HepG2 (cell line): ENCODE data around the gene MID1. TPM values are rescaled to one million over a fixed set of nuclear protein-coding genes. Genes with fewer than 3 reads are reported as not detected.

Source experiments
- ATAC-seq: fragments of 200-7000 bp; cut with Tn5 transposase; 3 replicates; pipeline ENCODE4 v1.9.1; 2020; ENCODE audit warnings: mild to moderate bottlenecking, moderate library complexity
- BruUV-seq: library from RNA; stranded (reverse); fragments of 400-500 nt; replicated peaks from 2 replicates; lab custom pipeline; 2021; lab: Mats Ljungman, UMichigan
- CTCF ChIA-PET: fragments of 300-600 bp; formaldehyde crosslinking; extraction: SDS; loops from one replicate; lab custom pipeline; 2021; ENCODE audit warnings: low total read pairs, inconsistent platforms, low intra/inter-chr PET ratio; lab: Yijun Ruan, JAX
- POLR2A ChIA-PET: fragments of 350-600 bp; sonication (Branson Sonifier 250); formaldehyde crosslinking; loops from one replicate; lab custom pipeline; 2020; ENCODE audit warnings: antibody characterized with exemption, inconsistent platforms; lab: Yijun Ruan, JAX
- DNase-seq: peaks from one replicate; pipeline ENCODE4 v3.0.0-alpha.2; 2015; ENCODE audit warnings: low spot score
- FAIRE-seq: peaks from 3 replicates; lab custom pipeline; 2011; peaks lifted over from hg19 to GRCh38; lab: Jason Lieb, UNC
- H2AFZ ChIP-seq: one replicate; pipeline ENCODE4 v1.6.1; 2011; ENCODE audit warnings: low read length, inconsistent platforms
- H3K27ac ChIP-seq: fragments of 300-600 bp; 3 replicates; pipeline ENCODE4 v1.8.0; 2011; ENCODE audit warnings: mixed run types, mild to moderate bottlenecking, mixed read lengths, low read length, inconsistent platforms; ENCODE audit not compliant: insufficient read depth; ENCODE audit errors: extremely low read length
- H3K27me3 ChIP-seq, 2 experiments: fragments of 200-600 bp in 1 of 2; 2 replicates in 1 of 2; 3 replicates in 1 of 2; pipeline versions ENCODE4 v1.6.0 to v1.8.0; 2011; ENCODE audit warnings: low read length in 2 of 2, mild to moderate bottlenecking in 2 of 2, moderate library complexity in 2 of 2, inconsistent platforms in 1 of 2; ENCODE audit not compliant: insufficient read depth in 2 of 2, control insufficient read depth in 1 of 2
- H3K36me3 ChIP-seq, 2 experiments: fragments of 200-600 bp in 1 of 2; replicated peaks in 1 of 2; 2 replicates in 1 of 2; 3 replicates in 1 of 2; pipeline versions ENCODE4 v1.5.1 to v1.8.0; 2011; ENCODE audit warnings: low read length in 2 of 2, inconsistent platforms in 1 of 2; ENCODE audit not compliant: insufficient read depth in 2 of 2, control insufficient read depth in 1 of 2
- H3K4me1 ChIP-seq: 2 replicates; pipeline ENCODE4 v1.5.1; 2012; ENCODE audit warnings: low read length, inconsistent platforms; ENCODE audit not compliant: insufficient read depth
- H3K4me2 ChIP-seq: 2 replicates; pipeline ENCODE4 v1.6.0; 2011; ENCODE audit warnings: low read depth, low read length, inconsistent platforms
- H3K4me3 ChIP-seq, 3 experiments: fragments of 200-600 bp in 1 of 3; sonication (generic), shearing (Covaris generic) in 1 of 3; replicated peaks in 1 of 3; 2 replicates each; pipeline ENCODE4 v1.5.1; 2011 to 2016; ENCODE audit warnings: low read length in 3 of 3, inconsistent platforms in 2 of 3, low read depth in 2 of 3, mild to moderate bottlenecking in 2 of 3, control low read depth in 1 of 3, mixed read lengths in 1 of 3; ENCODE audit not compliant: insufficient read depth in 1 of 3
- H3K79me2 ChIP-seq: one replicate; pipeline ENCODE4 v1.6.1; 2011; ENCODE audit warnings: low read length, inconsistent platforms; ENCODE audit not compliant: insufficient read depth
- H3K9ac ChIP-seq: 2 replicates; pipeline ENCODE4 v1.6.0; 2011; ENCODE audit warnings: mild to moderate bottlenecking, low read depth, low read length, inconsistent platforms; ENCODE audit not compliant: insufficient read depth
- H3K9me3 ChIP-seq: 2 replicates; pipeline ENCODE4 v1.5.1; 2012; ENCODE audit warnings: mild to moderate bottlenecking, low read length
- H4K20me1 ChIP-seq: 2 replicates; pipeline ENCODE4 v1.6.0; 2011; ENCODE audit warnings: inconsistent platforms, mild to moderate bottlenecking, low read length, moderate library complexity; ENCODE audit not compliant: insufficient read depth
- CREB1 ChIP-seq, 2 experiments: fragments of 450-650 bp in 1 of 2; IDR thresholded peaks; 2 replicates each; pipeline ENCODE4 v1.6.1; 2016 to 2017; ENCODE audit warnings: control low read depth in 1 of 2, mild to moderate bottlenecking in 1 of 2, missing compliant biosample characterization in 1 of 2, missing genetic modification characterization in 1 of 2
- GTF3A ChIP-seq: sonication (generic); formaldehyde crosslinking; conservative IDR thresholded peaks from 2 replicates; pipeline ENCODE4 v1.4.0; 2020; ENCODE audit warnings: mild to moderate bottlenecking, missing genetic modification reagents
- HMG20A ChIP-seq: IDR thresholded peaks from 2 replicates; pipeline ENCODE4 v1.6.1; 2016; ENCODE audit warnings: borderline replicate concordance
- KAT7 ChIP-seq: IDR thresholded peaks from 2 replicates; pipeline ENCODE4 v1.6.1; 2018; ENCODE audit warnings: borderline replicate concordance, missing compliant biosample characterization
- NCOA5 ChIP-seq: sonication (generic); formaldehyde crosslinking; IDR thresholded peaks from 2 replicates; pipeline ENCODE4 v1.4.0; 2020; ENCODE audit warnings: missing genetic modification reagents
- RBFOX2 ChIP-seq: fragments of 200-400 bp; formaldehyde crosslinking; IDR thresholded peaks from 2 replicates; pipeline ENCODE4 v1.6.1; 2017; ENCODE audit warnings: low read depth, mild to moderate bottlenecking, low read length
- ZBTB3 ChIP-seq: sonication (generic); formaldehyde crosslinking; IDR thresholded peaks from 2 replicates; pipeline ENCODE4 v1.4.0; 2020; ENCODE audit warnings: low read depth, mild to moderate bottlenecking, moderate library complexity, missing genetic modification reagents, borderline replicate concordance
- ZFP90 ChIP-seq: sonication (generic); formaldehyde crosslinking; IDR thresholded peaks from 2 replicates; pipeline ENCODE4 v1.8.0; 2022; ENCODE audit warnings: missing genetic modification reagents, mild to moderate bottlenecking, inconsistent platforms, borderline replicate concordance
- ZNF121 ChIP-seq: sonication (generic); formaldehyde crosslinking; IDR thresholded peaks from 2 replicates; pipeline ENCODE4 v1.5.0; 2020; ENCODE audit warnings: mild to moderate bottlenecking, missing genetic modification reagents
- ZNF446 ChIP-seq: sonication (generic); formaldehyde crosslinking; IDR thresholded peaks from 2 replicates; pipeline ENCODE4 v1.5.0; 2020; ENCODE audit warnings: mild to moderate bottlenecking, missing genetic modification reagents
- ZNF607 ChIP-seq: sonication (generic); formaldehyde crosslinking; IDR thresholded peaks from 2 replicates; pipeline ENCODE4 v1.5.1; 2020; ENCODE audit warnings: missing genetic modification reagents, mild to moderate bottlenecking, borderline replicate concordance
- ZNF678 ChIP-seq: sonication (generic); formaldehyde crosslinking; IDR thresholded peaks from 2 replicates; pipeline ENCODE4 v1.4.0; 2020; ENCODE audit warnings: mild to moderate bottlenecking, missing genetic modification reagents
- ZNF713 ChIP-seq: sonication (generic); formaldehyde crosslinking; IDR thresholded peaks from 2 replicates; pipeline ENCODE4 v1.4.0; 2020; ENCODE audit warnings: mild to moderate bottlenecking, missing genetic modification reagents
- WGBS: methylation state at CpG from one replicate; pipeline ENCODE4 v1.1.6; 2017; ENCODE audit warnings: low lambda C conversion rate; 5-methylcytosine and 5-hydroxymethylcytosine counted together
- in situ Hi-C: cut with HindIII; loops from 2 replicates; pipeline ENCODE4 v1.10.0; 2017; ENCODE audit warnings: low pct_unique_long_range_greater_than_20kb; ENCODE audit not compliant: extremely low pct_ligation_motif_present
- intact Hi-C: fragments of 100-400 bp; cut with micrococcal nuclease; formaldehyde crosslinking; loops from one replicate; pipeline ENCODE4 v1.10.0; 2022; ENCODE audit not compliant: unreplicated experiment
- polyA plus RNA-seq, 8 experiments: library from polyadenylated mRNA; depleted of rRNA in 3 of 8; stranded (reverse) in 7 of 8; unstranded in 1 of 8; fragments of >200 nt; fragmentation: Illumina TruSeq in 4 of 8; extraction: Trizol in 4 of 8; gene quantifications; 2 replicates each; pipeline versions ENCODE4 v1.2.1 to v1.2.3, GENCODE V29; 2011 to 2016; ENCODE audit warnings: low read depth in 4 of 8, missing spikeins in 1 of 8, mixed read lengths in 1 of 8; ENCODE audit not compliant: insufficient read depth in 1 of 8
- total RNA-seq, 5 experiments: library from RNA; depleted of rRNA; stranded (reverse); fragments of >200 nt; fragmentation: Illumina TruSeq; extraction: Trizol; gene quantifications; 2 replicates each; pipeline ENCODE4 v1.2.3, GENCODE V29; 2016; ENCODE audit warnings: low read depth in 1 of 5
- TF ChIP-seq, protein P1 (sequence below): sonication (generic); formaldehyde crosslinking; IDR thresholded peaks from 2 replicates; pipeline ENCODE4 v1.4.0; 2020; ENCODE audit warnings: missing genetic modification reagents, borderline replicate concordance
- TF ChIP-seq, protein P2 (sequence below): sonication (generic); formaldehyde crosslinking; IDR thresholded peaks from 2 replicates; pipeline ENCODE4 v1.5.0; 2020; ENCODE audit warnings: missing genetic modification reagents
- TF ChIP-seq, protein P3 (sequence below): sonication (generic); formaldehyde crosslinking; IDR thresholded peaks from 2 replicates; pipeline ENCODE4 v1.4.0; 2020; ENCODE audit warnings: mild to moderate bottlenecking, missing genetic modification reagents
- TF ChIP-seq, protein P4 (sequence below): sonication (generic); formaldehyde crosslinking; IDR thresholded peaks from 2 replicates; pipeline ENCODE4 v1.4.0; 2020; ENCODE audit warnings: missing genetic modification reagents; ENCODE audit errors: not compliant biosample characterization

The MID1 gene
- total and polyA plus RNA-seq, 2 of the 13 experiments (the other 11 are each of a cell fraction or from before 2014, with no cell fraction given): 0.86 to 1.1 TPM

DNA sequence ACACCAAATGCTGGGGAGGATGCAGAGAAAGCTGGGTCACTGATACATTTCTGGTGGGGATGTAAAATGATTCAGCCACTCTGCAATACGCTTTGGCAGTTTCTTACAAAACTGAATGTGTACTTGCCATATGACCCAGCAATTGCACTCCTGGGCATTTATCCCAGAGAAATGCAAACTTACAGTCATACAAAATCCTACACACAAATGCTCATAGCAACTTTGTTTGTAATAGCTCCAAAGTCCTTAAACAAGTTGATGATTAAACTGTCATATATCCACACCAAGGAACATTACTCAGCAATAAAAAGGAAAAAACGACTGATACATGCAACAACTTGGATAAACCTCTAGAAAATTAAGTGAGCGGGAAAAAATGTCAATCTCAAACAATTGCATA is 12.3 kb downstream of the MID1 start (continued):
- TF ChIP-seq, protein P1, sequence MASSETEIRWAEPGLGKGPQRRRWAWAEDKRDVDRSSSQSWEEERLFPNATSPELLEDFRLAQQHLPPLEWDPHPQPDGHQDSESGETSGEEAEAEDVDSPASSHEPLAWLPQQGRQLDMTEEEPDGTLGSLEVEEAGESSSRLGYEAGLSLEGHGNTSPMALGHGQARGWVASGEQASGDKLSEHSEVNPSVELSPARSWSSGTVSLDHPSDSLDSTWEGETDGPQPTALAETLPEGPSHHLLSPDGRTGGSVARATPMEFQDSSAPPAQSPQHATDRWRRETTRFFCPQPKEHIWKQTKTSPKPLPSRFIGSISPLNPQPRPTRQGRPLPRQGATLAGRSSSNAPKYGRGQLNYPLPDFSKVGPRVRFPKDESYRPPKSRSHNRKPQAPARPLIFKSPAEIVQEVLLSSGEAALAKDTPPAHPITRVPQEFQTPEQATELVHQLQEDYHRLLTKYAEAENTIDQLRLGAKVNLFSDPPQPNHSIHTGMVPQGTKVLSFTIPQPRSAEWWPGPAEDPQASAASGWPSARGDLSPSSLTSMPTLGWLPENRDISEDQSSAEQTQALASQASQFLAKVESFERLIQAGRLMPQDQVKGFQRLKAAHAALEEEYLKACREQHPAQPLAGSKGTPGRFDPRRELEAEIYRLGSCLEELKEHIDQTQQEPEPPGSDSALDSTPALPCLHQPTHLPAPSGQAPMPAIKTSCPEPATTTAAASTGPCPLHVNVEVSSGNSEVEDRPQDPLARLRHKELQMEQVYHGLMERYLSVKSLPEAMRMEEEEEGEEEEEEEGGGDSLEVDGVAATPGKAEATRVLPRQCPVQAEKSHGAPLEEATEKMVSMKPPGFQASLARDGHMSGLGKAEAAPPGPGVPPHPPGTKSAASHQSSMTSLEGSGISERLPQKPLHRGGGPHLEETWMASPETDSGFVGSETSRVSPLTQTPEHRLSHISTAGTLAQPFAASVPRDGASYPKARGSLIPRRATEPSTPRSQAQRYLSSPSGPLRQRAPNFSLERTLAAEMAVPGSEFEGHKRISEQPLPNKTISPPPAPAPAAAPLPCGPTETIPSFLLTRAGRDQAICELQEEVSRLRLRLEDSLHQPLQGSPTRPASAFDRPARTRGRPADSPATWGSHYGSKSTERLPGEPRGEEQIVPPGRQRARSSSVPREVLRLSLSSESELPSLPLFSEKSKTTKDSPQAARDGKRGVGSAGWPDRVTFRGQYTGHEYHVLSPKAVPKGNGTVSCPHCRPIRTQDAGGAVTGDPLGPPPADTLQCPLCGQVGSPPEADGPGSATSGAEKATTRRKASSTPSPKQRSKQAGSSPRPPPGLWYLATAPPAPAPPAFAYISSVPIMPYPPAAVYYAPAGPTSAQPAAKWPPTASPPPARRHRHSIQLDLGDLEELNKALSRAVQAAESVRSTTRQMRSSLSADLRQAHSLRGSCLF (CRISPR knock-in tag): no peak

DNA sequence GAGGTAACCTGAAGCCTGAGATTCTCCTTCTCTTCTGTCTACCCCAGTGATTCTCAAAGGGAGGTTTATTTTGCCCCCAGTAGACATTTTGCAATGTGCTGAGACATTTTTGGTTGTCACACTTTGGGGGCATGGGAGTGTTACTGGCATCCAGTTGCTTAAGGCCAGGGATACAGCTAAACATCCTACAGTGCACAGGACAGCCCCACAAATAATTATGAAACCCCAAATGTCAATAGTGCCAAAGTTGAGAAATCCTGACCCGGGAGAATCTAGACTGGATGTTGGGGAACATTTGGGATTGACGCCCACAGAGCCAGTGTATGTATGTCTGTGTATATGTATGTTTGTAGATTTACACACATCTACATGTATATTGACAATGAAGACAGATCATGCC is 13.2 kb downstream of the MID1 start:
- H2AFZ ChIP-seq: no peak overlapping the region
- ATAC-seq: no peak
- no peak for FAIRE-seq
- no CpG with 5 or more reads among the region's 2 CpGs for WGBS
- H3K27ac ChIP-seq: no peak overlapping the region
- no peaks in the 10 kb centered on the region for H3K27me3 ChIP-seq
- ChIA-PET POLR2A (no interaction called here), CTCF (no interaction called here)
- no peak overlapping the region for H3K4me2 ChIP-seq
- in situ Hi-C loops (no loop called here), intact Hi-C loops (no loop called here)
- no peaks in the 10 kb centered on the region for H3K9me3 ChIP-seq
- H3K79me2 ChIP-seq: no peaks in the 10 kb centered on the region
- no peaks in the 10 kb centered on the region for H4K20me1 ChIP-seq
- no TSS peak for BruUV-seq
- DNase-seq: no peak
- H3K9ac ChIP-seq: no peak overlapping the region
- H3K4me3 ChIP-seq: no peak overlapping the region
- no peaks in the 10 kb centered on the region for H3K4me1 ChIP-seq
- no peaks in the 10 kb centered on the region for H3K36me3 ChIP-seq
- TF ChIP-seq CREB1 (IDR thresholded peaks at IDR 0.05) (no peak), CREB1 (CRISPR knock-in tag; IDR thresholded peaks at IDR 0.05) (no peak), ZNF121 (no peak), RBFOX2 (no peak), ZBTB3 (CRISPR knock-in tag) (no peak), HMG20A (no peak), ZNF446 (CRISPR knock-in tag) (no peak), NCOA5 (no peak), KAT7 (no peak), GTF3A (CRISPR knock-in tag) (no peak), ZFP90 (CRISPR knock-in tag) (no peak), ZNF678 (CRISPR knock-in tag) (no peak), ZNF713 (CRISPR knock-in tag) (no peak), ZNF607 (no peak)
- TF ChIP-seq, protein P2, sequence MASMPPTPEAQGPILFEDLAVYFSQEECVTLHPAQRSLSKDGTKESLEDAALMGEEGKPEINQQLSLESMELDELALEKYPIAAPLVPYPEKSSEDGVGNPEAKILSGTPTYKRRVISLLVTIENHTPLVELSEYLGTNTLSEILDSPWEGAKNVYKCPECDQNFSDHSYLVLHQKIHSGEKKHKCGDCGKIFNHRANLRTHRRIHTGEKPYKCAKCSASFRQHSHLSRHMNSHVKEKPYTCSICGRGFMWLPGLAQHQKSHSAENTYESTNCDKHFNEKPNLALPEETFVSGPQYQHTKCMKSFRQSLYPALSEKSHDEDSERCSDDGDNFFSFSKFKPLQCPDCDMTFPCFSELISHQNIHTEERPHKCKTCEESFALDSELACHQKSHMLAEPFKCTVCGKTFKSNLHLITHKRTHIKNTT: no peak
- TF ChIP-seq, protein P3, sequence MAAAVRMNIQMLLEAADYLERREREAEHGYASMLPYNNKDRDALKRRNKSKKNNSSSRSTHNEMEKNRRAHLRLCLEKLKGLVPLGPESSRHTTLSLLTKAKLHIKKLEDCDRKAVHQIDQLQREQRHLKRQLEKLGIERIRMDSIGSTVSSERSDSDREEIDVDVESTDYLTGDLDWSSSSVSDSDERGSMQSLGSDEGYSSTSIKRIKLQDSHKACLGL (CRISPR knock-in tag): no peak
- TF ChIP-seq, protein P4, sequence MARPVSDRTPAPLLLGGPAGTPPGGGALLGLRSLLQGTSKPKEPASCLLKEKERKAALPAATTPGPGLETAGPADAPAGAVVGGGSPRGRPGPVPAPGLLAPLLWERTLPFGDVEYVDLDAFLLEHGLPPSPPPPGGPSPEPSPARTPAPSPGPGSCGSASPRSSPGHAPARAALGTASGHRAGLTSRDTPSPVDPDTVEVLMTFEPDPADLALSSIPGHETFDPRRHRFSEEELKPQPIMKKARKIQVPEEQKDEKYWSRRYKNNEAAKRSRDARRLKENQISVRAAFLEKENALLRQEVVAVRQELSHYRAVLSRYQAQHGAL (CRISPR knock-in tag): no peak
